B cell (primary cell): ENCODE data around the gene FAT3. TPM values are rescaled to one million over a fixed set of nuclear protein-coding genes. Genes with fewer than 3 reads are reported as not detected.

Source experiments
- ATAC-seq: fragments of 200-7000 bp; cut with Tn5 transposase; one replicate; pipeline ENCODE4 v1.10.0; 2021; ENCODE audit warnings: low read depth, mild to moderate bottlenecking, moderate number of reproducible peaks, moderate library complexity
- CTCF ChIA-PET: fragments of 350-600 bp; sonication (Branson Sonifier 250); formaldehyde crosslinking; loops from one replicate; lab custom pipeline; 2021; ENCODE audit warnings: antibody characterized with exemption, inconsistent platforms; lab: Charles Lee
- POLR2A ChIA-PET: fragments of 350-600 bp; sonication (Branson Sonifier 250); formaldehyde crosslinking; loops from one replicate; lab custom pipeline; 2021; ENCODE audit warnings: antibody characterized with exemption; lab: Charles Lee
- DNase-seq: peaks from one replicate; pipeline ENCODE4 v3.0.0; 2013
- H2AFZ ChIP-seq: 2 replicates; pipeline ENCODE4 v1.6.1; 2012; ENCODE audit warnings: mild to moderate bottlenecking, low read depth, low read length; ENCODE audit not compliant: insufficient read depth, poor library complexity, severe bottlenecking
- H3K27ac ChIP-seq, 2 donors: 1 replicate in 1 of 2; 2 replicates in 1 of 2; pipeline ENCODE4 v1.5.1; 2012 to 2013; ENCODE audit warnings: low read length in 2 of 2, mild to moderate bottlenecking in 2 of 2, moderate library complexity in 1 of 2
- H3K27me3 ChIP-seq, 4 experiments: fragments of 200-600 bp in 1 of 4; sonication (generic) in 1 of 4; replicated peaks in 1 of 4; 1 replicate in 2 of 4; 2 replicates in 2 of 4; pipeline versions ENCODE4 v1.6.1 to v1.7.0; 2013 to 2016; ENCODE audit warnings: low read length in 3 of 4, mild to moderate bottlenecking in 2 of 4, mixed read lengths in 1 of 4, moderate library complexity in 1 of 4; ENCODE audit not compliant: insufficient read depth in 4 of 4, control insufficient read depth in 3 of 4; ENCODE audit errors: control extremely low read depth in 1 of 4
- H3K36me3 ChIP-seq, 2 experiments: replicated peaks in 1 of 2; 1 replicate in 1 of 2; 2 replicates in 1 of 2; pipeline versions ENCODE4 v1.6.1 to v1.7.1; 2013; ENCODE audit warnings: low read length in 1 of 2; ENCODE audit not compliant: insufficient read depth in 2 of 2, control insufficient read depth in 1 of 2; ENCODE audit errors: control extremely low read depth in 1 of 2, extremely low read depth in 1 of 2
- H3K4me1 ChIP-seq, 2 donors: fragments of 200-600 bp in 1 of 2; sonication (generic) in 1 of 2; 1 replicate in 1 of 2; 2 replicates in 1 of 2; pipeline versions ENCODE4 v1.5.1 to v1.6.1; 2013 to 2017; ENCODE audit warnings: low read length in 2 of 2; ENCODE audit not compliant: control insufficient read depth in 2 of 2, insufficient read depth in 2 of 2
- H3K4me2 ChIP-seq: replicated peaks from 2 replicates; pipeline ENCODE3; 2012; ENCODE audit warnings: mild to moderate bottlenecking, low read depth, low read length; ENCODE audit not compliant: poor library complexity, severe bottlenecking
- H3K4me3 ChIP-seq, 5 experiments: fragments of 200-600 bp in 1 of 5; sonication (generic) in 1 of 5; 1 replicate in 3 of 5; 2 replicates in 2 of 5; pipeline versions ENCODE4 v1.5.1 to v1.7.0; 2011 to 2016; ENCODE audit warnings: low read length in 4 of 5, mild to moderate bottlenecking in 4 of 5, low read depth in 2 of 5, control low read depth in 1 of 5, moderate library complexity in 1 of 5; ENCODE audit not compliant: insufficient read depth in 1 of 5; ENCODE audit errors: control extremely low read depth in 1 of 5, extremely low read depth in 1 of 5
- H3K79me2 ChIP-seq: fragments of 200-600 bp; sonication (generic); one replicate; pipeline ENCODE4 v1.6.0; 2016; ENCODE audit warnings: low read length; ENCODE audit not compliant: control insufficient read depth, insufficient read depth
- H3K9ac ChIP-seq: fragments of 200-600 bp; sonication (generic); 2 replicates; pipeline ENCODE4 v1.6.1; 2017; ENCODE audit warnings: mild to moderate bottlenecking, low read length, moderate library complexity
- H3K9me3 ChIP-seq, 3 donors: one replicate each; pipeline versions ENCODE4 v1.6.1 to v1.7.1; 2013; ENCODE audit warnings: low read length in 2 of 3; ENCODE audit not compliant: control insufficient read depth in 2 of 3, insufficient read depth in 1 of 3; ENCODE audit errors: control extremely low read depth in 1 of 3
- H4K20me1 ChIP-seq: 2 replicates; pipeline ENCODE4 v1.6.0; 2012; ENCODE audit warnings: mild to moderate bottlenecking, low read length; ENCODE audit not compliant: insufficient read depth, control insufficient read depth, poor library complexity, severe bottlenecking
- H3K27ac Mint-ChIP-seq: one replicate; pipeline ENCODE4 v1.8.0; 2021; ENCODE audit warnings: mixed read lengths
- H3K27me3 Mint-ChIP-seq: one replicate; pipeline ENCODE4 v1.8.0; 2021; ENCODE audit warnings: mixed read lengths
- H3K4me1 Mint-ChIP-seq: one replicate; pipeline ENCODE4 v1.8.0; 2021; ENCODE audit warnings: mixed read lengths
- H3K4me3 Mint-ChIP-seq: one replicate; pipeline ENCODE4 v1.8.0; 2021; ENCODE audit warnings: mixed read lengths
- H3K9me3 Mint-ChIP-seq: one replicate; pipeline ENCODE4 v1.8.0; 2022; ENCODE audit warnings: mixed read lengths; ENCODE audit not compliant: insufficient read depth
- EZH2 ChIP-seq: IDR thresholded peaks from 2 replicates; pipeline ENCODE4 v1.6.1; 2012; ENCODE audit warnings: borderline replicate concordance, low read depth, mild to moderate bottlenecking, moderate library complexity, low read length; ENCODE audit not compliant: insufficient read depth, poor library complexity, severe bottlenecking
- WGBS: methylation state at CpG from one replicate; pipeline ENCODE4 v1.1.5; 2013; ENCODE audit warnings: missing lambda C conversion rate; ENCODE audit not compliant: insufficient coverage; 5-methylcytosine and 5-hydroxymethylcytosine counted together
- intact Hi-C: fragments of 100-400 bp; cut with micrococcal nuclease; formaldehyde crosslinking; loops from one replicate; pipeline ENCODE4 v1.10.0; 2022
- polyA plus RNA-seq: library from polyadenylated mRNA; depleted of rRNA; stranded (reverse); fragments of >200 nt; gene quantifications from 2 replicates; pipeline ENCODE4 v1.2.3, GENCODE V29; 2012
- total RNA-seq, 2 donors: library from RNA; stranded (reverse); fragments of 120-200 nt in 1 of 2; gene quantifications; 1 replicate in 1 of 2; 2 replicates in 1 of 2; pipeline versions ENCODE4 v1.2.3 to v1.2.4, GENCODE V29; 2013 to 2022
- TF ChIP-seq, protein P1 (sequence below): fragments of 200-600 bp; IDR thresholded peaks from one replicate; pipeline ENCODE4 v1.8.0; 2022; ENCODE audit warnings: antibody characterized with exemption, mild to moderate bottlenecking

Gene FAT3
- total and polyA plus RNA-seq, 2 donors (not counting 1 experiment from before 2014, with no cell fraction given), result not detected

DNA sequence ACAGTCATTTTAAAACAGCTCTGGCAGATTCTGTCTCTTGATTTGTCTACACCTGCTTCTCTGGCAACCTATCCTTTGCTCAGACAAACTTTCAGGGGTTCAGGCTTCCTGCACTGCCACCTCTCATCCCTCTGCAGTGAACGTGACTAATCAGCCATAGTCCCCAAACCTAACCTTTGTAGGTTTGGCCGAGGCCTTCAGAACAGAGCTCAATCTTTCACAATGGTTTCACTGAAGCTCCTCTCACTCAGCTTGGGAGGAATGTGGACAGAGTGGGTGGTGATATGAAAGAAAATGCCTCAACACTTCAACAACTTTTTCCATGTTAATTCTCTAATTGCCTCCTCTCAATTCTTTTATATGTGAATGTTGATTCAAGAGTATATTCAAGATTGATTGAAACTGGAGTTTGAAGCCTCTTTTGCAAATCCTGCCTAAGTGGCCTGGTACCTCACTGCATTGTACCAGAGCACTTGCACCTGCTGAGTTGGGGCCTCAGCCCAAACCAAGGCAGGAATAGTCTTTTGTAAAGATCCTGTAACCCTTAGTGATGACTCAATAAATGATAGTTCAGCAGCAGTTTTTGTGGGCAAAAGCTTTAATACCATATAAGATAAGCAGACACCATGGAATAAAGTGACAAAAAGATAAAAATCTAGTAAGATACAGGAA is 33.9 kb upstream of the FAT3 start:
- Mint-ChIP-seq H3K27me3 (no peaks in the 10 kb centered on the region), H3K9me3 (no peaks in the 10 kb centered on the region), H3K27ac (no peak overlapping the region), H3K4me1 (no peaks in the 10 kb centered on the region), H3K4me3 (no peak overlapping the region)
- H3K9me3 ChIP-seq, result no peaks in the 10 kb centered on the region
- CTCF ChIA-PET, result no interaction called here
- H3K79me2 ChIP-seq, result no peaks in the 10 kb centered on the region
- H2AFZ ChIP-seq, result no peak overlapping the region
- no CpG with 5 or more reads among the region's 2 CpGs for WGBS
- no peak for TF ChIP-seq EZH2
- TF ChIP-seq, protein P1, sequence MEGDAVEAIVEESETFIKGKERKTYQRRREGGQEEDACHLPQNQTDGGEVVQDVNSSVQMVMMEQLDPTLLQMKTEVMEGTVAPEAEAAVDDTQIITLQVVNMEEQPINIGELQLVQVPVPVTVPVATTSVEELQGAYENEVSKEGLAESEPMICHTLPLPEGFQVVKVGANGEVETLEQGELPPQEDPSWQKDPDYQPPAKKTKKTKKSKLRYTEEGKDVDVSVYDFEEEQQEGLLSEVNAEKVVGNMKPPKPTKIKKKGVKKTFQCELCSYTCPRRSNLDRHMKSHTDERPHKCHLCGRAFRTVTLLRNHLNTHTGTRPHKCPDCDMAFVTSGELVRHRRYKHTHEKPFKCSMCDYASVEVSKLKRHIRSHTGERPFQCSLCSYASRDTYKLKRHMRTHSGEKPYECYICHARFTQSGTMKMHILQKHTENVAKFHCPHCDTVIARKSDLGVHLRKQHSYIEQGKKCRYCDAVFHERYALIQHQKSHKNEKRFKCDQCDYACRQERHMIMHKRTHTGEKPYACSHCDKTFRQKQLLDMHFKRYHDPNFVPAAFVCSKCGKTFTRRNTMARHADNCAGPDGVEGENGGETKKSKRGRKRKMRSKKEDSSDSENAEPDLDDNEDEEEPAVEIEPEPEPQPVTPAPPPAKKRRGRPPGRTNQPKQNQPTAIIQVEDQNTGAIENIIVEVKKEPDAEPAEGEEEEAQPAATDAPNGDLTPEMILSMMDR, result no peak
- no peaks in the 10 kb centered on the region for H3K4me1 ChIP-seq
- POLR2A ChIA-PET, result no interaction called here
- H4K20me1 ChIP-seq, result no peaks in the 10 kb centered on the region
- intact Hi-C loops, result no loop called here
- H3K9ac ChIP-seq, result no peak overlapping the region
- H3K4me3 ChIP-seq, result no peak overlapping the region
- DNase-seq (no peak), ATAC-seq (no peak)
- H3K27me3 ChIP-seq, result no peaks in the 10 kb centered on the region
- H3K4me2 ChIP-seq, result no peak overlapping the region
- H3K27ac ChIP-seq, result no peak overlapping the region
- H3K36me3 ChIP-seq, result no peaks in the 10 kb centered on the region

DNA sequence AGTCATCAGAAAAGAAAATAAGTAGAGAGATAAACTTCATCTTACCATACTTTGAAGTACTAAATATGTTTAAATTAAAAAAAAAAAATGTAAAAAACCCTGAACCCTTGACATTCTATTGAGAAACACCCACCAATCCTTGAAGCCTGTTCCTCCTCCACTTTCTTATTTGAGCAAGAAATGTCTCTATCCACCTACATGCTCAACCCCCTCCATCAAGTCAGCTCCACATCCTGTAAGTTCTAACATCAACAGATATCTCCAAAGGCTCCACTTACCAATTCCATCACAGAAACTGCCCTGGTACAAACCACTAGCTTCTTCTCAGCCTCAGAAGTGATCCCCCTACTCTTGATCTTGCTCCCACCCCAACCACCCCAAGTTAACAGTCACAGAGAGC is 32.5 kb upstream of the FAT3 start:
- Histone ChIP-seq H3K4me2 (no peak overlapping the region), H3K9ac (no peak overlapping the region), H4K20me1 (no peaks in the 10 kb centered on the region), H3K36me3 (no peaks in the 10 kb centered on the region), H3K4me1 (no peaks in the 10 kb centered on the region), H3K79me2 (no peaks in the 10 kb centered on the region), H3K4me3 (no peak overlapping the region), H3K27ac (no peak overlapping the region), H3K27me3 (no peaks in the 10 kb centered on the region), H3K9me3 (peaks cover 0 to 2% (median 0%) of the 10 kb centered on the region in 3 donors), H2AFZ (no peak overlapping the region)
- H3K27ac Mint-ChIP-seq, result no peak overlapping the region
- no peak for DNase-seq
- TF ChIP-seq EZH2, result no peak
- TF ChIP-seq, protein P1, result no peak
- ChIA-PET POLR2A (no interaction called here), CTCF (no interaction called here)
- H3K4me3 Mint-ChIP-seq, result no peak overlapping the region
- H3K27me3 Mint-ChIP-seq, result no peaks in the 10 kb centered on the region
- ATAC-seq, result no peak
- no peaks in the 10 kb centered on the region for H3K4me1 Mint-ChIP-seq
- intact Hi-C loops, result no loop called here
- no peaks in the 10 kb centered on the region for H3K9me3 Mint-ChIP-seq
